Measurements from ENCODE around the gene ACACA.

ACACA gene

DNA sequence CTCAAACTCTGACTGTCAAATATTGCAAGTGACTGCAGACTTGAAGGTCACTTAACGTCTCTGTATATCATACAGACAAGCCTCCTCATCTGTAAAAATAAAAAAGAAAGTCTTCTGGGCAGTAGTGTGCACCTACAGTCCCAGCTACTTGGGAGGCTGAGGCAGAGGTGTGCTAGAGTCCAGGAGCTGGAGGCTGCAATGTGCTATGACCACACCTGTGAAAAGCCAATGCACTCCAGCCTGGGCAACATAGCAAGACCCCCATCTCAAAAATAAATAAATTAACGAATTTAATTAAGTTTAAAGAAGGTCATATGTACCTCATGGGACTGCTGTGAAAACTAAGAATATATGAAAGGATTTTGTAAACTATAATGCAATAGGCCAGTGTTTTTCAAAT is 65.8 kb downstream of the ACACA start:
- no peak for FAIRE-seq

DNA sequence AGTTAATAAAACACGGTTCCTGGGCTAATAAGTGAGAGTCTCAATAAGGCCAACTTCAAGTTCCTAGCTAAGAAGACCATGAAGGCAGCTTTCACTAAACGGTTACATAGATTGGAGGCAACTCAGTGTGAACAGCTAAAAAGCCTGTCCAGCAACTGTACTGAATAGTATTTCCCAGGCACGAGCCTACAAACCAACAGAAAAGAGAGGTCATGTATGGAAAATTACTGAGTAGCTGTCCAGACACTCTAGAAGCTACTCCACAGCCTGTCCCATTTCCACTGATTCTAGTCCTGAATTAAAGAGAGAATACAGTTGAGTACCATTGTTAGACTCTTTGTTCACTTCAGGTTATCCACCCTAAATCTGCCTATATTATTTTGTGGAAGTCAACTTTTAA is 67.3 kb downstream of the ACACA start:
- FAIRE-seq: no peak

DNA sequence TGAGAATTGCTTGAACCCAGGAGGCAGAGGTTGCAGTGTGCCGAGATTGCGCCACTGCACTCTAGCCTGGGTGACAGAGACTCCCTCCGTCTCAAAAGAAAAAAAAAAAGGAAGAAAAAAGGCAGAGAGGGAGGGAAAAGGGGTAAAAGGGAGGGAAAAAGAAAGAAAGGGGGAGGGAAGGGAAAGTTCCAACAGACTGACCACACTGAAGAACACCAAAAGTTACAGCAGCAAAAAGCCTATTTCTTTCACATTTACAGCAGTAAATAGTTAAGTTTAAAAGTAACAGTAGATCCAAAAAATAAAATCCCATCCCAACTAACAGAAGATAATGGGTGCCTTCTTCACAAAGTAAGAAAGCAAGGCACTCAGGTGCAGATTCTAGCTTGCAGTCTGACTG is 67.8 kb downstream of the ACACA start:
- no peak for FAIRE-seq

DNA sequence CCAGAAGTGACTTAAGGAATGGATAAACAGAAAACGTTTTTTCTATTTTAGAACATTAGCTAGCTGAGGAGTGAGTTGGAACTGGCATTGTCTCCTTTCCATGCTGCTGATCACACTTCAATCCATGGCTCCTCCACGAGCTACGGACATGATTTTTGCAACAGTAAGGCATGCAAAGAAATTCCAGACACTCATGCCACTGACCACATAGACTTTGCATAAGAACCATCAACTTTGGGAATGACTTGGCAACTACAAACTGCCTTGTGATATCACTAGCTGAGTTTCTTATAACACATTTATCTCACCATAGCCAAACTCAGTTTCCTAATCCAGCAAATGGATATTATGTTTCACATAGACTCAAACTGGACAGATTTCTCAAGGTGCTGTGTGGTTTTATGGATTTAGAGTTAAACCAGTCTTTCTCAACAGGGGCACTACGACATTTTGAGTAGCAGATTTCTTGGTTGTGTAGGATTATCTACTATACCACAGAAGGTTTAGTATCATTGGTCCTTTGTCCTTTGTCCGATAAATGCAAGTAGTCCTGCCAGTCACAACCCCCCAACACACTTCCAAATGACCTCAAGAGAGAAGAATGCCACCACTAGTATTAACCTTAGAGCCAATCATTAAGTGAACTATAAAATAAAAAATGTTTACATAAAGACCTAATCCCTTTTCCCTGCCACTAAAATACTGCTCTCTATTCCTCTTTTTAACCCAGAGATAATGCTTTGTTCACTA is 79.1 kb downstream of the ACACA start:
- no peak for FAIRE-seq

DNA sequence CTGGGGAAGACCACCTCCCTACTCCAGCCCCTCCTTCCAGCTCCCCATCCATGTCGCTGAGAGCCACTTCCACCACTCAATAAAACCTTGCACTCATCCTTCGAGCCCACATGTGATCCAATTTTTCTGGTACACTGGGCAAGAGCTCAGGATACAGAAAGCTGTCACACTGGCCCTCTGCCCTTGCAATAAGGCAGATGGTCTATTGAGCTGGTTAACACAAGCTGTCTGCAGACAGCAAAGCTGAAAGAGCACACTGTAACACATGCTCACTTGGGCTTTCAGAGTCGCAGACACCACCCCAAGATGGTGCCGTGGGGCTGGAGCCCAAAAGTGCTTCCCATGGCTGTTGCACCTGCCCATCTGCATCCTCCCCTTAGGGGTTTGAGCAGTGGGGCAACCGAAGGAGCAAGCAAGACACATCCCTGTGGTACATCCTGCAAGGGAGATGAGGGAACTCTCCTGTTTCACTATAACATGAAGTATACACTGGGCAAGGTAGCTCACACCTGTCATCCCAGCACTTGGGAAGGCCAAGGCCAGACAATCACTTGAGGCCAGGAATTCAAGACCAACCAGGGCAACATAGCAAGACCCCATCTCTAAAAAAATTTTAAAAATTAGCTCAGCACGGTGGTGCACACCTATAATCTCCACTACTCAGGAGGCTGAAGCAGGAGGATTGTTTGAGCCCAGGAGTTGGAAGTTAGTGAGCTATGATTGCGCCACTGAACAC is 83.6 kb downstream of the ACACA start:
- no peak for FAIRE-seq

DNA sequence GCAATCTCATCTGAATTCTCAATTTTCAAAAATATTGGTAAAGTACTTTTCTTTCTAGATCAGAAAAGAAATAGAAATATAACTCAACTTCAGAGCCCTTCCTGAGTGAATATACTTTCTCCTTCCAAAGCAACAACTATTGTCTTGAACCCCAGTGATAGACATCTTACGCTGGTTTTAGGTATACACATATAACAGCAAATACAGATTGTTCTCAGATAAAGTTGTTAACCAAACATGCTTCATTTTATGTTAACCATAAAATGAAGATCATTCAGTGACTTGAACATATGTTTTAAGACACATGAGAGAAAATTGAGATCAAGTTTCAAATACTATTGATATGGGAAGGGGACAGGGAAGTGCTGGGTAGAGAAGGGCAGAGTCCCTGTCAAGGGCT is 84.5 kb downstream of the ACACA start:
- FAIRE-seq: no peak

DNA sequence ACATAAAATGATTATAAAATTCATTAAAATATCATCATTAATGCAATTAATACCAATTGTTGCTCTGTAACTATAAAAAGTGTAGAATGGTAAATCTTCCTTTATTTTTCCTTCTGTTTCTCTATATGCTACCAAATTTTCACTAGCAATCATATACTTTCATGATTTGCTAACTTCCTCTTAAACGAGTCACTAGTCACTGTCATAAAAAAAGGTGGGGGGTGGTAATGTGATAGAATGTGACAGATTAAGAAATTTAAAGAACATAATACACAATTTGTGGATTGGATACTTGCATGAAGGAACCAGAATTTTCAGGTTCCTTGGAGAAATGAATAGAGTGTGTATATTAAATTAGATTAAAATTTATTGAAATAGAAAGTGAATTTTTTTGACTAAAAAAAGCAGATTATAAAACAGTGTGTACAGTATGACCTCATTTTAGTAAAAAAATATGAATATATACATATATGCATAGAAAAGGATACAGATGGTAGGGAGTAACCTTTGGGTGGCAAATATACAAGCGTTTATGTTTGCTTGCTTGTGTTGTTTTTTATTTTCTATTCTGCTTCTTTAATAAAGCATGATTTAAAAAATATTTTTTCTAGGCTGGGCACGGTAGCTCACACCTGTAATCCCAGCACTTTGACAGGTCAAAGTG is 87.6 kb downstream of the ACACA start:
- no peak for FAIRE-seq

DNA sequence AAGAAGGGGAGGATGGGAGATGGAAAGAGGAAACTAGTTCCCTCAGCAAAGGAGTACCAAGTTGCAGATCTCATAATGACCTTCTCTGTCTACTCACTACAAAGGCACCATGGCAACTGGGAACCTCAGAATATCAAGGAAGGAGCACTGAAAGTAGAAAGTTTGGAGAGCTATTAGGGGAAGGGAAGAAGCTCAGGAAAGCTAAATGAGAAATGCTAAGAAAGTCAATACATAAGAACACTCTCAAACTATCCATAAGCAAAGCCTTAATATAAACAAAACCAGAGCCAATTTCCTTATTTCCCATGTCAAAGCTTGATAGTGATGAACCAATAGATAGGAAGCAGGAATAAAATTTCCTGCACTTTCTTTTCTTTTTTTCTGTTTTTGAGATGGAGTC is 88.8 kb downstream of the ACACA start:
- no peak for FAIRE-seq

DNA sequence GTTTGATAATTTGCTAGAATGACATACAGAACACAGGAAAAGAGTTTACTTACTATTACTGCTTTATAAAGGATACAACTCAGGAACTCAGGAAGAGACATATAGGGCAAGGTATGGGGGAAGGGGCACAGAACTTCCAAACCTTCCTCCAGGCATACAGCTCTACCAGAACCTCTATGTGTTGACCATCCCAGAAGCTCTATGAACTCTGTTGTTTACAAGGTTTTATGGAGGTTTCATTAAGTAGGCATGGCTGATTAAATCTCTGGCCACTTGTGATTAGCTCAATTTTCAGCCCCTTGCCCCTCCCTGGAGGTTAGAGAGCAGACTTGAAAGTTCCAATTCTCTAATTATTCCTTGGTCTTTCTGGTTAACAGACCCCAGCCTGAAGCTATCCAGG is 91.0 kb downstream of the ACACA start:
- no peak for FAIRE-seq

DNA sequence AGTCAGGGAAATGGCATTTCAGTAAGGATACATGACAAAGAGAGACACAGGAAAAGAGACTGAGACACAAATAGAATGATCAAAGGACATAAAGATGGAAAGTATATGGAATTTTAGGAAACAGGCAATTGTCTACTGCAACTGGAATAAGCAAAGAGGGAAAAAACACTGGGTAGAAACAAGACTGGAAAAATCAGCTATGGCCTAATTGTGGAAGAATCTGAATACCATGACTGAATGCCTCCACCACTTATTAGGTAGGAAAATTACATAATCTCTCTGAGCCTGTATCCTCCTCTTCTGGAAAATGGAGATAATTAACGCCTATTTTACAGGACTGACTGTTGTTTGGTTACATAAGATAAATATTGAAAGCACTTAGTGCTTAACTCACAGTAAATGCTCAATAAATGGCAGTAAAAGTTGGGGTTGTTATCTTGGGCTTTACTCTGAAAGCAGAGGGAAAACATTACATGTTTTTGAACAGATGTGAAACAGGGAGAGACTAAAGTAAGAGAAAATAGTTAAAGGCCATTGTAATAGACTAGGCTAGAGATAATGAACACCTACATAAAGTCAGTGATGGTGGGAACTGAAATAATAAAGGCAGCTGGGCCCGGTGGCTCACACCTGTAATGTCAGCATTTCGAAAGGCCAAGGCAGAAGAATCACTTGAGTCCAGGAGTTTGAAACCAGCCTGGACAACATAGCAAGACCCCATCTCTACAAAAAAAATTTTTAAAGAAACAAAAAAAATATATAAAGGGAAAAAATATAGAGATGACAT is 94.3 kb downstream of the ACACA start:
- FAIRE-seq: no peak

DNA sequence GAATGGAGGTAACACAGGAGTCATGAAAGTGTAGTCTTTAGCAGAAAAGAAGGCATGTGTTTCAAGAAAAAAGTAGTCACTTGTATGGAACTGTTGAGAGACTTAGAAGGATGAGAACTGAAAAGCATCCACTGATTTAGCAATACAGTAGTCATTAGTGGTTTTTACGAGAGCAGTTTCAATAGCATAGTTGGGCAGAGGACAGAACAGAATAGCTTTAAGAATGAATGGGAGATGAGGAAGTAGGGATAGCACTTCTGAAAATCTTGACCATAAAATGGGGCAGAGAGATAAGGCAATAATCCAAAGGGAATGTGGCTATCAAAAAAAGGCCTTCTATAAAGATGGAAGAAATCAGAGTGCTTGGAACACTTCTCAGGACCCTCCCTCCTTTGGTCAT is 95.7 kb downstream of the ACACA start:
- no peak for FAIRE-seq

DNA sequence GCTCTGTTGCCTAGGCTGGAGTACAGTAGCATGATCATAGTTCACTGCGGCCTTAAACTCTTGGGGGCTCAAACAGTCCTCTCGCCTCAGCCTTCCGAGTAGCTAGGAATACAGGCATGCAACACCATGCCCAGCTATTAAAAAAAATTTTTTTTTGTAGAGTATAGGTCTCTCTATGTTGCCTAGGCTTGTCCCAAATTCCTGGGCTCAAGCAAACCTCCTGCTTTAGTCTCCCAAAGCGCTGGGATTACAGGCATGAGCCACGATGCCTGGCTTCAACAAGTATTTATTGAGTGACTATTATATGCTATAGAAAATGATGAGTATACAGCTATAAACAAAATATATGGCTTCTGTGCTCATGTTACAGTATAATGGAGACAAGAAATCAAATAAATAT is 97.6 kb downstream of the ACACA start:
- no peak for FAIRE-seq

DNA sequence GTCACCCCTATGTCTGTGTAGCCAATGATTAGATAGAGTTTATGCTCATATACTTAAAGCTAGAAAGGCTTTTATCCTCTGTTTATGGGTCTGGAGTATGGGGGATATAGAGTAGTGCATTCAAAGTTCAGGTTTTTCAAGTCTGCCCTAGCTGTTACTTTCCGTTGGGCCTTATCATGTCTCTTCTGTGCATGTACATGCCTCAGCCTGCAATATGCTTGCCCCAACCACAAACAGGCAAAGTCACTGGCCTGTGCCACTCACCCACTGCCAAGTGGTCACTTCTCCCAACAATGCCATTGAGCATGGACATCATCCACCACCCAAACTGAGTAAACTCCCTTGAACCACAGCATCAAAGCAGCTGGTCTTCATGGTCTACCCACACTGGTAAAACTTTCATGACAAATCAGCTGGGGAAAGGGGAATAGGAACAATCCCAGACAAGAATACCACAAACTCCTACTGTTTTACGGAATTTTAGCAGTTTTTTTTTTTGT is 101.2 kb downstream of the ACACA start:
- FAIRE-seq: no peak

DNA sequence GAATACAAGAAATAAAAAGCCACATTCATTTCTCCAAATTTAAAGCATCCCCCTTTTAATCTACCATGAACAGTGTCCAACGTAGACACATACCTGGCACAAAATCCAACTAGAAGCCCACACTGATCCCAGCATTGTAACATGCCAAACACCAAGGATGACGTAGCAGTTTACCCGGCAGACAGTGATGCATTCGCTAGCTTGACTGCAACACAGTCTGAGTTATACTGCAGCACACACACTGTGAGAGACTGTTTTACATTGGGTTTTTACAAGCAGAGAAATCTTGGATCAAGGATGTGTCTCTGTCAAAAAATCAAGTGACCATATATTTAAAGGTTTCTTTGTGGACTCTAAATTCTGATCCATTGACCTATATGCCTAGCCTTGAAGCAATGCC is 105.3 kb downstream of the ACACA start:
- FAIRE-seq: no peak

DNA sequence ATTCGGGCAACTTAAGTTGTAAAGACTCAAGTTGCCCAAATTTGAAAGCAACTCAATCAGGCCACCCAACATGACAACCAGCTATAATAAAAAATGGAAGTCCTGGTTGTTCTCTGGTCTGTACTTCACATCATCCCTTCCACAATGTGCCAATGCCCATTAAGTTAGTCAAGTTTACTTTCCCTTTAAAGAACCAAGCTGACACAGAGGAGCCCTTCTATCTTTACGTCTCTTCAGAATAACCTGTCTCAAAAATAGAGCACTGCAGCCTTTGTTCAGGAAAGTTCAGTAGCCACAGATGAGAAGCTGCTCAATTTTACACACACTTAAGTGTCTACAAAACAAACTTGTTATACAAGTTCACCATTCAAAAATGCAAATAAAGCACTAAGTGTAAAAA is 106.0 kb downstream of the ACACA start:
- no peak for FAIRE-seq

DNA sequence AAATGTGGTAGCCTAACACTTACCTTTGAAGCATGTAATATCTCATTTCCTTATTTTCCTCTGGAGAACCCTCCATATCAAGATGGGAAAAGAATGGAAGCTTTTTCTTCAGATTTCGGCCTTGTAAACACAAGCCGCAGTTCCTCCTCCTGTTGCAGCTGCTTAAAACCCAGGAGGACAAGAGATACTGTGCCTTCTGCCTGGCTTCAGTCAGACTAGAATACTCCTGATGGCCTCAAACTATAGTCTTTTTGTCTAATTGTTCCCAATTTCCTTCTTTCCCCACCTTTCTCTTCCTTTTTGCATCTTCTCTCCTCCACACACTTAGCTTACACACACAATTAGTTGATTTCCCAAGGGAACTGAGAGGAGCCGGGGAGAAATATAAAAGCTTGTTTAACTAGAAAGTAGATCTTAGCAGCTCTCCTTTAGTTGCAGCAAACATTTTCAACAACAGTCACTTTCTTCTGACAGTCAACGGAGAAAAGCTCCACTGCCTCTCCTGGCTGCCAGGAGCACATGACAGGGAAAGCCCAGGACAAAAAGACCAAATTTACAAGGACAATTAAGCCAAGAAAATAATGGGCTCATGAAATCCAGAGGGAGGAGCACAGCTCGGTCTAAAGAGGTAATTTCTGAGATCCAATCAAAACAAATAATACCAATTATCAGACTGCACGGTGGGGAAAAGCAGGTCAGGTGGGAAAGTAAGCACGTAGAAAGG is 107.2 kb downstream of the ACACA start:
- no peak for FAIRE-seq

DNA sequence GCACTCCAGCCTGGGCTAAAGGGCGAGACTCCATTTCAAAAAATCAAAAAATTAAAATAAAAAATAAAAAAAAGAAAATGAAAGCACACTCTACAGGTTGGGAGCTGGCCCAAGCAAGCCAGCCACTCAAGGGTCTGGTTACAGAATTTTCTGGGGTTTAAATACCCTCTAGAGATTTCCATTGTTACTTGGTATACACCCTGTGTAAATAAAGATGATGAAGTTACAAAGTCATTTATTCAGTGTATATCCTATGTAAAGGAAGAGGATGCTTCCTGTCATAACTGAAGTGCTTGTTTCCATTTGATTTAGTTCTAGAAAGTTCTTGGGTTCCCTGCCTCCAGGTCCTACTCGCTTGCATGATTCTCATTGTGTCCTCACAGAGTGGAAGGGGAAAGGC is 110.7 kb downstream of the ACACA start:
- FAIRE-seq: no peak

DNA sequence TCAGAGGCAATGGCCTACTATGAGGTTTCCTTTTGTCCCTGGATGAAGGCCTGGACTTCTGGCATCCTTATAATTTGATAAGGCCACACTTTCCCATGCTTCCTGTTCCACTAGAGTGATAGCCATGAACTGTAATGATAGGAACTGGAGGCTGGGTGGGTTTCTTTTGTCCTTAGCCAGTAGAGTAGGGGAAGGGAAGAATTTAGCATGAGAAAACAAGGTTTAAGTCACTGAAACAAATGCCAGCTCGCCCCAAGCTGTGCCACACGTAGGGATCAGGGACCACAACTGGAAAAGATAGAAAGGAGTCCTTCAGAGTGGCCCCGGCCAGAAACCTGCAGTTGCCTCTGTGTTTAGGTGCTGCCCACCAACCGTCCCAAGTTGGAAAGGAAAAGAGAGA is 111.7 kb downstream of the ACACA start:
- no peak for FAIRE-seq

DNA sequence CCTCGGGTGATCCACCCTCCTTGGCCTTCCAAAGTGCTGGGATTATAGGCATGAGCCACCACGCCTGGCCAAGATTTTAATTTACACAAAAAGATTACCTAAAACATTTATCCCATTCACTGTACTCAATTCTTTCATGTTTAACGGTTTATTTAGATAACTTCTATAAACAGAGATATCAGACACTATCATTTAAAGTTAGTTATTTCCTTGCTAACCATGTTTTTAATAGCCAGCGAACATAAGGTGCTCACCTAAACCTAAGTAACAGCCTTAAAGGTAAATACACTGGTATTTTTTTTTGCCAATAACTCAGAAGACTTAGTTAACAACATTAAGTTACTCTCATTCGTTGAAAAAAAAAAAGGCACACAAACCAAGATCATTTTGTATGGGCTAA is 112.9 kb downstream of the ACACA start:
- FAIRE-seq: no peak

DNA sequence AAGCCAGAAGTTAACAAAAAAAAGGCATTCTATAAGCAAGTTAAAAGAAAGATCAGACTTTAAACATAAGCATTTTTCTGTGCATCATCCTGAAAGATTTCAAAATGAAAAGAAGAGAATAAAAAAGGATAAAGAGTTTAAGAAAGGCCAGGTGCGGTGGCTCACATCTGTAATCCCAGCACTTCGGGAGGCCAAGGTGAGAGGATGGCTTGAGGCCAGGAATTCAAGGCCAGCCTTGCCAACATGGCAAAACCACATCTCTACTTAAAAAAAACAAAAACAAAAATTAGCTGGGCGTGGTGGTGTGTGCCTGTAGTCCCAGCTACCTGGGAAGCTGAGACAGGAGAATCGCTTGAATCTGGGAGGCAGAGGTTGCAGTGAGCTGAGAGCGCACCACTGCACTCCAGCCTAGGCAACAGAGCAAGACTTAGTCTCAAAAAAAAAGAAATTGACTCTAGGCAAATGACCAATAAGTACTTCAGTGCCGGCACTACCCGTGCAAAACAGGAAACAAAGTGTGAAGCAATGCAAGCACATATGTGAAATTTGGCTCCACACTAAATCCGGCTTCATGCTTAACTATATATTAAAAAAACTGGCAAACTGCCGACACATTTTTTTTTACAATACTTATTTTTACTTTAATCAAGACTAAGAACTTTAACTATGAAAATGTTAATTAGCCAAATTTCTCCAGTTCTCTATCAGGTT is 114.1 kb downstream of the ACACA start:
- FAIRE-seq: no peak

DNA sequence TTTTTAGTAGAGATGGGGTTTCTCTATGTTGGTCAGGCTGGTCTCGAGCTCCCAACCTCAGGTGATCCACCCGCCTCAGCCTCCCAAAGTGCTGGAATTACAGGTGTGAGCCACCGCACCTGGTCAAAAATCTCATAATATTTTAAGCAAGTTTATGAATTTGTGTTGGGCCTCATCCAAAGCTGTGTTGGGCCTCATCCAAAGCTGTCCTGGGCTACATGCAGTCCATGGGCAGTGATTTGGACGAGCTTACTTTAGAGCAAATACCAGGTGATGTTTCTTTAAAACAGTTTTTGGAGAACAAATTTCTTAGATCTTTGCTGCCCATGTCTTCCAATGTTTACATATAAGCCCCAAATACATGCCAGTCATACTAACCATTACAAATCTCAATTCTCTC is 115.3 kb downstream of the ACACA start:
- no peak for FAIRE-seq

DNA sequence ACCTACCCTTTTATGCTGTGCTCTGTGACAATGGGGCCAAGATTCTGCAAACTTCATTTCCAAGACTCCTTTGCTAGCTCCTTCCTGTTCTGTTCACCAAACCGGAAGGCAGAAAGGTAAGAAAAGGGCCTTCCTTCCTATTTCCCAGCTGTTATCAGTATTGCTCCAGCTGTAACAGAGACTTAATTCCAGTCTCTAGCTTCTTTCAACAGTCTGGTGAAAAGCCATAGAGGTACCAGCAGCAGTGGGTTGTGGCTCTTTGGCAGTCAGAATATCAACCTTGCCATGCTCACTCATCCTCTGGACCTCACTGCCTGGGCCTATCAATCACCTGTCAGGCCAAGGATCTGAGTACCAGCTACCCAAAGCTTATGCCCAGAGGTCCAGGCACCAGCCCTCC is 120.2 kb downstream of the ACACA start:
- FAIRE-seq: no peak
